ENCODE data around the gene LRP1B.

GRCh38 chr2:141710589-141711239 is 420.1 kb downstream of the LRP1B start:
- TF ChIP-seq POLR2A (IDR thresholded peaks at IDR 0.05; ENCODE audit: low read length) (no peak), HES2 (IDR thresholded peaks at IDR 0.05) (no peak), CTCF (IDR thresholded peaks at IDR 0.05) (no peak), TFCP2L1 (CRISPR knock-in tag; IDR thresholded peaks at IDR 0.05) (no peak), RCOR1 (IDR thresholded peaks at IDR 0.05; ENCODE audit: low read depth, low read length) (no peak), ELK1 (IDR thresholded peaks at IDR 0.05; ENCODE audit: low read depth, low read length) (no peak), HOXA7 (CRISPR knock-in tag; IDR thresholded peaks at IDR 0.05) (no peak)

Data from A549 (cell line).